GM15510 (cell line): ENCODE measurements around the gene MORC2.

Source experiments
- POLR2A ChIP-seq: IDR thresholded peaks from 3 replicates; pipeline ENCODE4 v1.6.1; 2011; ENCODE audit warnings: borderline replicate concordance; ENCODE audit not compliant: insufficient read length; ENCODE audit errors: extremely low read depth

Gene MORC2

DNA sequence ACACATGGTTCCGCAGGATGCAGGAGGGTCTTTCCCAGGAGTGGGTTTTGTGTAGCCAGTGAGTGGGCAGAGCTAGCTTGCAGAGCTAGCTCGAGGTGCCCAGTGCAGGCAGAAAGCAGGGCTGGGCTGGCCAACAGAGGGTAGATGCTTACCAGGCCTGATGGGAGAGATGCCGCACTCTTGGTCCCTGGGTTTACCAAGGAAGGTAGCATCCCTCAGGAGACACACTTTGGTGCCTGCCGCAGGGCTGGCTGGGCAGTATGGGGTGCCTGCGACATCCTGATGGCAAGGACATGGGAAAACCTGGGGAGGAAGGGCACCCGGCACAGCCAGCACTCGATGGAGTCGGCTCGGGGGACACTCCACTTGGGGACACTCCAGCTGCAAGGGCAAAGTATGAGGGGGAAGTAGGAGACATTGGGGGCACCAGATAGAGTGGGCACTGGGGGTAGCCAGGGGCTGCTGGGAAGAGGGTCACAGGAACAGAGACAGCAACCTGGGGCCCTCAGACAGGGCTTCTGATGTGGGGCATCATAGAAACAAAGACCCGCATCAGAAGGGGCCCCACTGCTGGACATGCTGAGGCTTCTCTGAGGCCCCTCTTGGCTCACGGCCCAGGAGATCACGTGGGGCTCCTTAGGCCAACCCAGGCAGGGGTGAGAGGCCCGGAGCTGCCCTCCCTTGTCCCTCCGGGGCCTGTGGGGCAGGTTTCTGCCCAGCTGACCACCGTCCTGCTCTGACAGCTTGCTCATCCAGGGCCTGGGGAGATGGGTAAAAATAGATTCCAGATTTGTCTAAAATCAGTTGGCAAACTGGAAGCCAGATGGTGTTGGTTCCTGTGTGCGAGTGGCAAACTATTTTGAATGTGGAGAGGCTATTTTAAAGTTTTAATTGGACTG is 89.8 kb downstream of the MORC2 start:
- no peak for TF ChIP-seq POLR2A

DNA sequence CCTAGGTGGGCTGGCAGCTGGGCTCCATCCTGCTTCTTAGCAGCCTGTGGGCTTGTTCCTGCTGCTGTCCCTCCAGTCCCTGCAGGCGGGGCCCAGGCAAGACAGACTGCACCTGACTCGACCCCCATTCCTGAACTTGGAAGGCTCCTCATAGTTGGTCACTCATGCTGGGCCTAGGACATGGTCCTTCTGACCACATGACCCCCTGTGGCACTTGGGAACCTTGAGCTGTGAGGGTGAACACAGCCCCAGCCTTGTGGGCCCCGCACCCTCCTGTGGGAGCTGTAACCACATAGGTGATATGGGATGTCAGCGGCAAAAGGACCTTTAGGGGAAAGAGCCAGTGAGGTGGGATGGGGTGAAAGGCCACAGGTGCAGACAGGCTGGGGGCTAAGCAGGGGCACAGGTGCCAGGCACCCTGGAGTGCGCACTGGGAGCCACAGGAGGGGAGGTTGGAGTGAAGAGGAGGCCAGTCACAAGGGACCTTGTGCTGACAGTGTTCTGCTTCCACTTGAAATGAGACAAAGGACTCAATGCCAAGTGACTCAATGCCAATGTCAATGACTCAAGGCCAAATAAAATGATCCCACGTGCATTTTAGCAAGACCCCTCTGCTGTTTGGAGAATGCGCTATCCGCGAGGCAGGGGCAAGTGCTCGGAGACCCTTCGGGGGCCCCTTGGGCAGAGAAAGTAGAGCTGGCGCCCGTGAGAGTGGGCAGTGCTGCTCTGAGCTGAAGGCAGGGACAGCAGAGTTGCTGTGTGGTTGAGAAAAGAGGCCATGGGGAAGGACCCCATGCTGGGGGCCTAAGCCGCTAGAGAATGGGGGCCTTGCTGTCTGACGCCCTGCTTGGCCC is 90.7 kb downstream of the MORC2 start:
- TF ChIP-seq POLR2A: no peak

DNA sequence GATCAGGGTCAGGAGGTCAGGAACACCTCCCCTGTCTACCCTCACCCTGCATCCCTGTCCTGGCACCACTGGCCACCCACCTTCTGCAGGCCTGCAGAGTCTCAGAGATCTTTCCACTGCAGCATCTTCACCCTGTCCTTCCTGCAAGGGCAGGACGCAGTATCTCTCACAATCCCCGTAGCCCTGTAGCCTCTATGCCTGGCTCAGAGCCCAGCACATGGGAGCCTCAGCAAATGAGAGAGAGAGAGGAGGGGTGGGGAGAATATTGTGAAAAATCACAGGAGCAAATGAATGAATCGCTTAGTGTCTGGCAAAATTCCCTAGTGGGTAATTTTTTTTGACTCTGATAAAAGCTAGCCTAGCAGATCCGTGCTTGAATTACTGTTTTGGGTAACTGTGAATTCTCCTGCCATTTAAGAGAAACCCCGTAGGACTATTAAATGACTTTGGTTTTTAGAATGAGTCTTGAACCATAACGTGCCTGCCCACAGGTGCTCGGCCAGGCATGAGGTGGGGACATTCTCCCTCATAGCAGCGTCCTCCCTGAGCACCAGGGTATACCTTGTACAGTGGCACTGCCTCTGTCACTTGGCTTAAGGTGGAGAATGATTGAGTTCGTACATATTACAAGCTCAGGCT is 91.5 kb downstream of the MORC2 start:
- TF ChIP-seq POLR2A: no peak

DNA sequence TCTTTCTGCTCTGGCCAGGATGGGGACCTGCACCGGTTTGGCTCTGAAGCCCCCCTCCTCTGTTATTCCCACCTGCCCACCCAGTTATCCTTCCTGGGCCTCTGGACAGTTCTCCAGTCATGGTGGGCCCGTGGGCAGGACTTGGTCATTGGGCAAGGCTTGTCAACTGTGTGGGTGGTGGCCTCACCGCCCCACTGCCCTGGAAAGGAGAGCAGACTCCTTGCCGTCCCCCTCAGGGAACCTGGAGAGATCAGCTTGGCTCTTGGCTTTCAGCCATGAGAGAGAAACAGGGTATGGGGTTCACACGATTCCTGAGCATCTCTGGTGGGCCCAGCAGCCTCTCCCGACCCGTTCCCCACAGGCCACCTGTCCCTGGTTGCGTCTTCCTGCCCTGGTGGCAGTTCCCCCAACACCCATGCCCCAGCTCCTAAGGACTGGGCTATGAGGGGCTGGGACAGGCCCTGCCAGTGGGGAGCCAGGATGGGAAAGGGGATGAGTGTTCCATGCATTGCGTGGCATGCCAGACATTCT is 92.3 kb downstream of the MORC2 start:
- TF ChIP-seq POLR2A: no peak

DNA sequence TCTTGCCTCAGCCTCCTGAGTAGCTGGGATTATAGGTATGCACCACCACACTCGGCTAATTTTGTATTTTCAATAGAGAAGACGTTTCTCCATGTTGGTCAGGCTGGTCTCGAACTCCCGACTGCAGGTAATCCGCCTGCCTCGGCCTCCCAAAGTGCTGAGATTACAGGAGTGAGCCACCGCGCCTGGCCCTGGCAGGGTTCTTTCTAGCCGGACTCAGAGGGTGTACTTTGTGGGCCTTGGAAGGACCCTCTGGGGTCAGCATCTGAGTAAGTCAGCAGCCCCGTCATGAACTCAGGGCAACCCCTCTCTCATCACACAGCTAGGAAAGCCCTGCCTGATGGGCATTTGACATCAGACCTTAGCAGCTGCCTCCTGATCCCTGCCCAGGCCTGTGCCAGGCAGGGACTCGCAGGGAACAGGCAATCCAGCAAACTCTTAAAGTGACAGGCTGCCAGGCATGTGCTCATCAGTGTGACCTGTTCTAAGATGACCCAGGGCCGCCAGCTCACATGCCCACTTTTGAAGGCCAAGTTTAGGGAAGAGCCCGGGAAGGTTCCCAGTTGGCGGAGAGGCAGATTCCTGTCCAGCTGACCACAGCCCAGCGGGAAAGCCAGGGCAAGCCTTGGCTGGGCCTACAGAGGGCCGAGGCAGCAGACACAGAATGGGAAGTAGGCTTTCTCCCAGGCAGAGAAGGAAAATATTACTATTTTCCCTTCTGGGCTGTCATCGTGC is 92.9 kb downstream of the MORC2 start:
- TF ChIP-seq POLR2A: no peak
